ENCODE data around the gene HIVEP2. TPM values are rescaled to one million over a fixed set of nuclear protein-coding genes. Genes with fewer than 3 reads are reported as not detected.
A peak's percentile ranks its signal among the peaks of the same experiment; 100 is the strongest.

Gene HIVEP2
- total RNA-seq, 1 experiment from 2014 or later, result 8.3 TPM

GRCh38 chr6:142851601-142852000, 93.4 kb downstream of the HIVEP2 start:
- Histone ChIP-seq H3K4me3 (no peak overlapping the region), H3K27me3 (replicated peaks) (no peaks in the 10 kb centered on the region), H3K36me3 (no peaks in the 10 kb centered on the region; the same call in 1 of the 2 replicates), H3K27ac (no peak overlapping the region; the same call in 1 of the 2 replicates), H3K9me3 (replicated peaks) (no peaks in the 10 kb centered on the region), H3K4me1 (replicated peaks) (peaks cover 53% of the 10 kb centered on the region)
- no peak for DNase-seq (ENCODE audit: low read depth in 1 of 2, low spot score in 2 of 2)

- Histone ChIP-seq H3K4me3 (no peak overlapping the region), H3K27ac (peak overlapping the region; percentile 30), H3K27me3 (replicated peaks) (no peaks in the 10 kb centered on the region), H3K9me3 (replicated peaks) (no peaks in the 10 kb centered on the region), H3K4me1 (replicated peaks) (peaks cover 58% of the 10 kb centered on the region), H3K36me3 (no peaks in the 10 kb centered on the region; the same call in 1 of the 2 replicates)
- no peak for DNase-seq (ENCODE audit: low read depth in 1 of 2, low spot score in 2 of 2)
These were observed 94.1 kb downstream of the HIVEP2 start for GRCh38 chr6:142850679-142851423.

GRCh38 chr6:142848976-142849375, 96.0 kb downstream of the HIVEP2 start:
- no peaks in the 10 kb centered on the region; the same call in 1 of the 2 replicates for H3K36me3 ChIP-seq
- no peak overlapping the region for H3K27ac ChIP-seq
- H3K4me3 ChIP-seq, result no peak overlapping the region
- H3K9me3 ChIP-seq (replicated peaks), result no peaks in the 10 kb centered on the region
- no peaks in the 10 kb centered on the region for H3K27me3 ChIP-seq (replicated peaks)
- H3K4me1 ChIP-seq (replicated peaks), result peaks cover 64% of the 10 kb centered on the region
- DNase-seq (ENCODE audit: low read depth in 1 of 2, low spot score in 2 of 2), result no peak

GRCh38 chr6:142848156-142848555, 96.8 kb downstream of the HIVEP2 start:
- no peak overlapping the region for H3K4me3 ChIP-seq
- H3K36me3 ChIP-seq, result no peaks in the 10 kb centered on the region; the same call in 1 of the 2 replicates
- H3K4me1 ChIP-seq (replicated peaks), result peaks cover 63% of the 10 kb centered on the region
- H3K9me3 ChIP-seq (replicated peaks), result no peaks in the 10 kb centered on the region
- H3K27ac ChIP-seq, result peak overlapping the region; percentile 60; the same call in 1 of the 2 replicates
- no peaks in the 10 kb centered on the region for H3K27me3 ChIP-seq (replicated peaks)
- DNase-seq (ENCODE audit: low read depth in 1 of 2, low spot score in 2 of 2), result no peak

- peak overlapping the region; percentile 60 for H3K27ac ChIP-seq
- no peaks in the 10 kb centered on the region for H3K9me3 ChIP-seq (replicated peaks)
- no peaks in the 10 kb centered on the region; the same call in 1 of the 2 replicates for H3K36me3 ChIP-seq
- no peaks in the 10 kb centered on the region for H3K27me3 ChIP-seq (replicated peaks)
- DNase-seq (ENCODE audit: low read depth in 1 of 2, low spot score in 2 of 2), result peak; percentile 70 to 75
- peaks cover 73% of the 10 kb centered on the region for H3K4me1 ChIP-seq (replicated peaks)
- H3K4me3 ChIP-seq, result no peak overlapping the region
These were observed 98.1 kb downstream of the HIVEP2 start for GRCh38 chr6:142846883-142847287.

- Histone ChIP-seq H3K36me3 (no peaks in the 10 kb centered on the region; the same call in 1 of the 2 replicates), H3K4me1 (replicated peaks) (peaks cover 72% of the 10 kb centered on the region), H3K4me3 (no peak overlapping the region), H3K27ac (peak overlapping the region; percentile 60), H3K27me3 (replicated peaks) (no peaks in the 10 kb centered on the region), H3K9me3 (replicated peaks) (no peaks in the 10 kb centered on the region)
- no peak for DNase-seq (ENCODE audit: low read depth in 1 of 2, low spot score in 2 of 2)
These were observed 98.5 kb downstream of the HIVEP2 start for GRCh38 chr6:142846459-142846831.

- no peaks in the 10 kb centered on the region for H3K36me3 ChIP-seq
- DNase-seq (ENCODE audit: low read depth in 1 of 2, low spot score in 2 of 2), result peak; percentile 94 to 97
- peak overlapping the region; percentile 18 for H3K4me3 ChIP-seq
- peak overlapping the region; percentile 60 for H3K27ac ChIP-seq
- peaks cover 66% of the 10 kb centered on the region for H3K4me1 ChIP-seq (replicated peaks)
- H3K27me3 ChIP-seq (replicated peaks), result no peaks in the 10 kb centered on the region
- H3K9me3 ChIP-seq (replicated peaks), result no peaks in the 10 kb centered on the region
These were observed 99.1 kb downstream of the HIVEP2 start for GRCh38 chr6:142845624-142846458.

- Histone ChIP-seq H3K36me3 (no peaks in the 10 kb centered on the region), H3K9me3 (replicated peaks) (no peaks in the 10 kb centered on the region), H3K4me1 (replicated peaks) (peaks cover 59% of the 10 kb centered on the region), H3K27me3 (replicated peaks) (no peaks in the 10 kb centered on the region), H3K4me3 (no peak overlapping the region), H3K27ac (peak overlapping the region; percentile 52)
- DNase-seq (ENCODE audit: low read depth in 1 of 2, low spot score in 2 of 2), result no peak
These were observed 99.8 kb downstream of the HIVEP2 start for GRCh38 chr6:142845143-142845571.

GRCh38 chr6:142844065-142844755, 100.8 kb downstream of the HIVEP2 start:
- H3K27ac ChIP-seq, result no peak overlapping the region

GRCh38 chr6:142843361-142843760, 101.6 kb downstream of the HIVEP2 start:
- no peak for DNase-seq (ENCODE audit: low read depth in 1 of 2, low spot score in 2 of 2)
- H3K4me3 ChIP-seq, result no peak overlapping the region
- no peaks in the 10 kb centered on the region for H3K9me3 ChIP-seq (replicated peaks)
- no peak overlapping the region for H3K27ac ChIP-seq
- no peaks in the 10 kb centered on the region for H3K27me3 ChIP-seq (replicated peaks)
- peaks cover 67% of the 10 kb centered on the region for H3K4me1 ChIP-seq (replicated peaks)
- no peaks in the 10 kb centered on the region for H3K36me3 ChIP-seq

More at GRCh38 chr6:142844065-142844755, 100.8 kb downstream of the HIVEP2 start:
- no peak for DNase-seq (ENCODE audit: low read depth in 1 of 2, low spot score in 2 of 2)
- no peaks in the 10 kb centered on the region for H3K9me3 ChIP-seq (replicated peaks)
- peaks cover 59% of the 10 kb centered on the region for H3K4me1 ChIP-seq (replicated peaks)
- H3K36me3 ChIP-seq, result no peaks in the 10 kb centered on the region
- H3K27me3 ChIP-seq (replicated peaks), result no peaks in the 10 kb centered on the region
- no peak overlapping the region for H3K4me3 ChIP-seq

GRCh38 chr6:142842418-142843261, 102.3 kb downstream of the HIVEP2 start:
- DNase-seq (ENCODE audit: low read depth in 1 of 2, low spot score in 2 of 2), result peak in 1 of 2 experiments; percentile 43
- Histone ChIP-seq H3K27ac (peak overlapping the region; percentile 48), H3K4me1 (replicated peaks) (peaks cover 64% of the 10 kb centered on the region), H3K9me3 (replicated peaks) (no peaks in the 10 kb centered on the region), H3K4me3 (no peak overlapping the region), H3K27me3 (replicated peaks) (no peaks in the 10 kb centered on the region), H3K36me3 (no peaks in the 10 kb centered on the region)

- no peak for DNase-seq (ENCODE audit: low read depth in 1 of 2, low spot score in 2 of 2)
- H3K27ac ChIP-seq, result peak overlapping the region; percentile 48
- H3K4me3 ChIP-seq, result no peak overlapping the region
- H3K9me3 ChIP-seq (replicated peaks), result no peaks in the 10 kb centered on the region
- H3K36me3 ChIP-seq, result no peaks in the 10 kb centered on the region
- H3K27me3 ChIP-seq (replicated peaks), result no peaks in the 10 kb centered on the region
- H3K4me1 ChIP-seq (replicated peaks), result peaks cover 56% of the 10 kb centered on the region
These were observed 103.1 kb downstream of the HIVEP2 start for GRCh38 chr6:142841915-142842314.

GRCh38 chr6:142839686-142840040, 105.3 kb downstream of the HIVEP2 start:
- Histone ChIP-seq H3K27ac (no peak overlapping the region), H3K36me3 (no peaks in the 10 kb centered on the region), H3K4me1 (replicated peaks) (peaks cover 36% of the 10 kb centered on the region), H3K27me3 (replicated peaks) (no peaks in the 10 kb centered on the region), H3K9me3 (replicated peaks) (no peaks in the 10 kb centered on the region), H3K4me3 (no peak overlapping the region)
- no peak for DNase-seq (ENCODE audit: low read depth in 1 of 2, low spot score in 2 of 2)
